Endothelial cell of umbilical vein (primary cell): ENCODE data around the gene CHTF8. TPM values are rescaled to one million over a fixed set of nuclear protein-coding genes. Genes with fewer than 3 reads are reported as not detected.

Experiments
- BruUV-seq: library from RNA; stranded (reverse); fragments of 400-500 nt; replicated peaks from 2 replicates; lab custom pipeline; 2021; lab: Mats Ljungman, UMichigan
- CTCF ChIA-PET: fragments of 300-600, 350-600 bp; sonication (Branson Sonifier 250); formaldehyde crosslinking; loops from one replicate; lab custom pipeline; 2021; ENCODE audit warnings: antibody characterized with exemption, inconsistent platforms; lab: Charles Lee
- POLR2A ChIA-PET: fragments of 300-600, 350-600 bp; sonication (Branson Sonifier 250); formaldehyde crosslinking; loops from one replicate; lab custom pipeline; 2021; ENCODE audit warnings: antibody characterized with exemption, inconsistent platforms; lab: Charles Lee
- DNase-seq: peaks from one replicate; pipeline ENCODE4 v3.0.0-alpha.2; 2011; ENCODE audit warnings: low read depth, low spot score
- FAIRE-seq: peaks from 2 replicates; lab custom pipeline; 2011; peaks lifted over from hg19 to GRCh38; lab: Jason Lieb, UNC
- H2AFZ ChIP-seq: 2 replicates; pipeline ENCODE4 v1.6.0; 2012; ENCODE audit warnings: low read depth, low read length, control low read depth, inconsistent platforms
- H3K27ac ChIP-seq: 2 replicates; pipeline ENCODE4 v1.5.1; 2011; ENCODE audit warnings: low read depth, mild to moderate bottlenecking, control low read depth, low read length, moderate library complexity; ENCODE audit not compliant: insufficient read depth
- H3K27me3 ChIP-seq, 2 experiments: 2 replicates each; pipeline versions ENCODE4 v1.6.0 to v1.6.1; 2011; ENCODE audit warnings: low read length in 2 of 2, mixed read lengths in 1 of 2; ENCODE audit not compliant: control insufficient read depth in 2 of 2, insufficient read depth in 2 of 2
- H3K36me3 ChIP-seq, 2 experiments: 2 replicates in 1 of 2; 3 replicates in 1 of 2; pipeline ENCODE4 v1.5.1; 2011; ENCODE audit warnings: low read length in 2 of 2, mild to moderate bottlenecking in 1 of 2, moderate library complexity in 1 of 2; ENCODE audit not compliant: control insufficient read depth in 2 of 2, insufficient read depth in 2 of 2; ENCODE audit errors: extremely low read depth in 1 of 2
- H3K4me1 ChIP-seq: 3 replicates; pipeline ENCODE4 v1.5.1; 2011; ENCODE audit warnings: mild to moderate bottlenecking, low read length; ENCODE audit not compliant: control insufficient read depth, insufficient read depth; ENCODE audit errors: extremely low read depth
- H3K4me2 ChIP-seq: 2 replicates; pipeline ENCODE4 v1.6.1; 2011; ENCODE audit warnings: low read length, control low read depth, mixed read lengths; ENCODE audit not compliant: insufficient read depth
- H3K4me3 ChIP-seq, 3 experiments: fragments of 200-600 bp in 1 of 3; sonication (generic), shearing (Covaris generic) in 1 of 3; replicated peaks in 1 of 3; 2 replicates each; pipeline ENCODE4 v1.5.1; 2011 to 2016; ENCODE audit warnings: control low read depth in 3 of 3, low read length in 3 of 3, mild to moderate bottlenecking in 2 of 3, inconsistent platforms in 1 of 3, low read depth in 1 of 3, moderate library complexity in 1 of 3; ENCODE audit not compliant: insufficient read depth in 1 of 3
- H3K79me2 ChIP-seq: 2 replicates; pipeline ENCODE4 v1.6.0; 2012; ENCODE audit warnings: low read length, inconsistent platforms; ENCODE audit not compliant: control insufficient read depth, insufficient read depth
- H3K9ac ChIP-seq: replicated peaks from 2 replicates; pipeline ENCODE3; 2011; ENCODE audit warnings: low read length, control low read depth; ENCODE audit not compliant: insufficient read depth; ENCODE audit errors: extremely low read depth
- H3K9me1 ChIP-seq: replicated peaks from 3 replicates; pipeline ENCODE4 v1.6.0; 2011; ENCODE audit warnings: mild to moderate bottlenecking, low read length; ENCODE audit not compliant: control insufficient read depth, insufficient read depth; ENCODE audit errors: extremely low read depth
- H3K9me3 ChIP-seq: replicated peaks from 2 replicates; pipeline ENCODE4 v1.5.1; 2012; ENCODE audit warnings: low read length, inconsistent platforms; ENCODE audit not compliant: control insufficient read depth, insufficient read depth
- H4K20me1 ChIP-seq: replicated peaks from 2 replicates; pipeline ENCODE3; 2011; ENCODE audit warnings: mild to moderate bottlenecking, low read length; ENCODE audit not compliant: control insufficient read depth, insufficient read depth; ENCODE audit errors: extremely low read depth
- EZH2 ChIP-seq: IDR thresholded peaks from 2 replicates; pipeline ENCODE4 v1.6.1; 2012; ENCODE audit warnings: borderline replicate concordance, low read depth, mild to moderate bottlenecking, moderate library complexity, low read length, inconsistent platforms; ENCODE audit not compliant: severe bottlenecking
- FOS ChIP-seq: IDR thresholded peaks from 2 replicates; pipeline ENCODE4 v1.6.1; 2011; ENCODE audit warnings: mild to moderate bottlenecking, low read length, moderate library complexity, borderline replicate concordance; ENCODE audit not compliant: insufficient read depth
- GATA2 ChIP-seq: IDR thresholded peaks from 2 replicates; pipeline ENCODE4 v1.7.0; 2011; ENCODE audit warnings: low read depth, mild to moderate bottlenecking, moderate library complexity, mixed read lengths, low read length; ENCODE audit not compliant: insufficient read length, insufficient read depth
- MAX ChIP-seq: IDR thresholded peaks from 2 replicates; pipeline ENCODE4 v1.6.1; 2011; ENCODE audit not compliant: insufficient read depth, insufficient read length
- POLR2A ChIP-seq: IDR thresholded peaks from 2 replicates; pipeline ENCODE4 v1.6.1; 2012; ENCODE audit warnings: low read depth, mild to moderate bottlenecking, control low read depth, low read length
- POLR2AphosphoS5 ChIP-seq: IDR thresholded peaks from 2 replicates; pipeline ENCODE4 v1.6.1; 2012; ENCODE audit warnings: low read depth, mild to moderate bottlenecking, control low read depth, low read length, moderate library complexity; ENCODE audit not compliant: insufficient read depth
- dilution Hi-C: fragments of 300-500 bp; cut with MboI; formaldehyde crosslinking; loops from one replicate; pipeline ENCODE4 v1.15.0; 2019; ENCODE audit warnings: low sequenced_read_pairs; ENCODE audit not compliant: extremely low pct_ligation_motif_present
- intact Hi-C: fragments of 100-400 bp; cut with micrococcal nuclease; formaldehyde crosslinking; loops from one replicate; pipeline ENCODE4 v1.10.0; 2022
- polyA plus RNA-seq, 4 experiments: library from polyadenylated mRNA; depleted of rRNA in 3 of 4; stranded (reverse) in 3 of 4; unstranded in 1 of 4; fragments of >200 nt; gene quantifications; 2 replicates each; pipeline versions ENCODE4 v1.2.1 to v1.2.3, GENCODE V29; 2011 to 2012; ENCODE audit warnings: missing spikeins in 1 of 4
- total RNA-seq: library from RNA; stranded (reverse); gene quantifications from 2 replicates; pipeline ENCODE4 v1.2.3, GENCODE V29; 2021
- TF ChIP-seq, protein P1 (sequence below), 2 donors: IDR thresholded peaks; 1 replicate in 1 of 2; 2 replicates in 1 of 2; pipeline ENCODE4 v1.5.1; 2011; ENCODE audit warnings: low read length in 2 of 2, mild to moderate bottlenecking in 2 of 2, moderate library complexity in 2 of 2, control low read depth in 1 of 2, inconsistent platforms in 1 of 2, low read depth in 1 of 2; ENCODE audit not compliant: insufficient read depth in 1 of 2; ENCODE audit errors: extremely low read depth in 1 of 2

CHTF8 gene
- total and polyA plus RNA-seq, 2 donors (not counting 3 experiments of a cell fraction or from before 2014, with no cell fraction given): 128 to 131 TPM

GRCh38 chr16:69094501-69094900 is 37.9 kb downstream of the CHTF8 start:
- ChIA-PET CTCF (interaction anchor here (0.6 to 4.4 kb wide), 6 partner anchors 11 to 202 kb away, joined by 3 to 14 read pairs (median 3); partner anchors contain the start of gene HAS3), POLR2A (no interaction called here)
- H4K20me1 ChIP-seq: no peaks in the 10 kb centered on the region
- H3K27me3 ChIP-seq: no peaks in the 10 kb centered on the region
- H3K9ac ChIP-seq: no peak overlapping the region
- no peak for FAIRE-seq
- dilution Hi-C loops (no loop called here), intact Hi-C loops (no loop called here)
- no peaks in the 10 kb centered on the region for H3K4me1 ChIP-seq
- BruUV-seq: no TSS peak
- DNase-seq: no peak
- TF ChIP-seq POLR2AphosphoS5 (no peak), FOS (no peak), GATA2 (no peak), POLR2A (no peak), EZH2 (no peak), MAX (no peak)
- TF ChIP-seq, protein P1, sequence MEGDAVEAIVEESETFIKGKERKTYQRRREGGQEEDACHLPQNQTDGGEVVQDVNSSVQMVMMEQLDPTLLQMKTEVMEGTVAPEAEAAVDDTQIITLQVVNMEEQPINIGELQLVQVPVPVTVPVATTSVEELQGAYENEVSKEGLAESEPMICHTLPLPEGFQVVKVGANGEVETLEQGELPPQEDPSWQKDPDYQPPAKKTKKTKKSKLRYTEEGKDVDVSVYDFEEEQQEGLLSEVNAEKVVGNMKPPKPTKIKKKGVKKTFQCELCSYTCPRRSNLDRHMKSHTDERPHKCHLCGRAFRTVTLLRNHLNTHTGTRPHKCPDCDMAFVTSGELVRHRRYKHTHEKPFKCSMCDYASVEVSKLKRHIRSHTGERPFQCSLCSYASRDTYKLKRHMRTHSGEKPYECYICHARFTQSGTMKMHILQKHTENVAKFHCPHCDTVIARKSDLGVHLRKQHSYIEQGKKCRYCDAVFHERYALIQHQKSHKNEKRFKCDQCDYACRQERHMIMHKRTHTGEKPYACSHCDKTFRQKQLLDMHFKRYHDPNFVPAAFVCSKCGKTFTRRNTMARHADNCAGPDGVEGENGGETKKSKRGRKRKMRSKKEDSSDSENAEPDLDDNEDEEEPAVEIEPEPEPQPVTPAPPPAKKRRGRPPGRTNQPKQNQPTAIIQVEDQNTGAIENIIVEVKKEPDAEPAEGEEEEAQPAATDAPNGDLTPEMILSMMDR (IDR thresholded peaks at IDR 0.05; ENCODE audit: extremely low read depth in 1 of 2, insufficient read depth in 1 of 2, low read depth in 1 of 2, low read length in 2 of 2): no peak
- H3K4me2 ChIP-seq: no peak overlapping the region
- H2AFZ ChIP-seq: no peak overlapping the region
- H3K36me3 ChIP-seq: no peaks in the 10 kb centered on the region
- H3K27ac ChIP-seq: no peak overlapping the region
- no peaks in the 10 kb centered on the region for H3K79me2 ChIP-seq
- H3K4me3 ChIP-seq: no peak overlapping the region
- no peaks in the 10 kb centered on the region for H3K9me3 ChIP-seq
- no peaks in the 10 kb centered on the region for H3K9me1 ChIP-seq
